HEK293 (cell line): ENCODE data around the gene KRT76.

Source experiments
- CTCF ChIA-PET: fragments of 350-600 bp; formaldehyde crosslinking; extraction: SDS; loops from one replicate; lab custom pipeline; 2021; ENCODE audit warnings: antibody characterized with exemption; lab: Yijun Ruan, JAX
- POLR2A ChIA-PET: fragments of 300-600 bp; formaldehyde crosslinking; extraction: SDS; loops from one replicate; lab custom pipeline; 2020; ENCODE audit warnings: antibody characterized with exemption, inconsistent platforms; lab: Yijun Ruan, JAX
- H3K27ac ChIP-seq: fragments of 200-500 bp; sonication (Bioruptor generic); 2 replicates; pipeline ENCODE4 v1.5.1; 2014; ENCODE audit warnings: low read depth, low read length, control low read depth, inconsistent platforms; ENCODE audit errors: extremely low read depth
- H3K36me3 ChIP-seq, 2 experiments: fragments of 200-500 bp in 1 of 2; sonication (Bioruptor generic) in 1 of 2; 1 replicate in 1 of 2; 2 replicates in 1 of 2; pipeline ENCODE4 v1.5.1; 2014 to 2017; ENCODE audit warnings: inconsistent platforms in 2 of 2, low read length in 2 of 2; ENCODE audit not compliant: control insufficient read depth in 2 of 2, insufficient read depth in 1 of 2
- H3K4me1 ChIP-seq: fragments of 200-500 bp; sonication (Bioruptor generic); 2 replicates; pipeline ENCODE4 v1.5.1; 2014; ENCODE audit warnings: mild to moderate bottlenecking, low read length, inconsistent platforms; ENCODE audit not compliant: control insufficient read depth, insufficient read depth
- H3K4me3 ChIP-seq: 2 replicates; pipeline ENCODE4 v1.5.1; 2011; ENCODE audit warnings: low read depth, mild to moderate bottlenecking, control low read depth, low read length, moderate library complexity
- H3K9me3 ChIP-seq: fragments of 200-500 bp; sonication (Bioruptor generic); 2 replicates; pipeline ENCODE4 v1.5.1; 2014; ENCODE audit warnings: low read depth, low read length, inconsistent platforms; ENCODE audit not compliant: control insufficient read depth, insufficient read depth
- BCL11B ChIP-seq: fragments of 450-650 bp; formaldehyde crosslinking; IDR thresholded peaks from 2 replicates; pipeline ENCODE4 v1.5.1; 2016; ENCODE audit warnings: low read depth, missing biosample characterization, missing genetic modification characterization
- BCL6B ChIP-seq: fragments of 450-650 bp; formaldehyde crosslinking; IDR thresholded peaks from 2 replicates; pipeline ENCODE4 v1.5.1; 2017; ENCODE audit warnings: missing biosample characterization, missing genetic modification characterization
- HOXA7 ChIP-seq: sonication (generic); formaldehyde crosslinking; IDR thresholded peaks from 2 replicates; pipeline ENCODE4 v1.8.1; 2022; ENCODE audit warnings: missing genetic modification reagents, borderline replicate concordance
- PRDM2 ChIP-seq: fragments of 450-650 bp; formaldehyde crosslinking; IDR thresholded peaks from 2 replicates; pipeline ENCODE4 v1.5.1; 2016; ENCODE audit warnings: missing biosample characterization, missing genetic modification characterization, borderline replicate concordance
- SP2 ChIP-seq: fragments of 450-650 bp; formaldehyde crosslinking; IDR thresholded peaks from 2 replicates; pipeline ENCODE4 v1.5.1; 2016; ENCODE audit warnings: missing biosample characterization, missing genetic modification characterization
- ZBTB1 ChIP-seq: fragments of 450-650 bp; formaldehyde crosslinking; IDR thresholded peaks from 2 replicates; pipeline ENCODE4 v1.5.1; 2016; ENCODE audit warnings: missing biosample characterization, missing genetic modification characterization
- ZBTB11 ChIP-seq: fragments of 450-650 bp; formaldehyde crosslinking; conservative IDR thresholded peaks from 2 replicates; pipeline ENCODE4 v1.5.1; 2016; ENCODE audit warnings: low read depth, missing biosample characterization, missing genetic modification characterization
- ZBTB7A ChIP-seq: fragments of 450-650 bp; formaldehyde crosslinking; IDR thresholded peaks from 2 replicates; pipeline ENCODE4 v1.5.1; 2016; ENCODE audit warnings: low read depth, missing biosample characterization, missing genetic modification characterization
- ZNF114 ChIP-seq: fragments of 450-650 bp; formaldehyde crosslinking; IDR thresholded peaks from 2 replicates; pipeline ENCODE4 v1.5.0; 2017; ENCODE audit warnings: missing biosample characterization, missing genetic modification characterization
- ZNF140 ChIP-seq: fragments of 450-650 bp; formaldehyde crosslinking; IDR thresholded peaks from 2 replicates; pipeline ENCODE4 v1.5.1; 2016; ENCODE audit warnings: missing biosample characterization, missing genetic modification characterization
- ZNF16 ChIP-seq: fragments of 450-650 bp; formaldehyde crosslinking; IDR thresholded peaks from 2 replicates; pipeline ENCODE4 v1.5.1; 2016; ENCODE audit warnings: low read depth, missing biosample characterization, missing genetic modification characterization
- ZNF248 ChIP-seq: fragments of 450-650 bp; formaldehyde crosslinking; IDR thresholded peaks from 2 replicates; pipeline ENCODE4 v1.5.1; 2017; ENCODE audit warnings: missing biosample characterization, missing genetic modification characterization
- ZNF426 ChIP-seq: fragments of 450-650 bp; formaldehyde crosslinking; IDR thresholded peaks from 2 replicates; pipeline ENCODE4 v1.5.1; 2017; ENCODE audit warnings: missing biosample characterization, missing genetic modification characterization, mild to moderate bottlenecking, inconsistent platforms, moderate library complexity
- ZNF473 ChIP-seq: fragments of 450-650 bp; formaldehyde crosslinking; IDR thresholded peaks from 2 replicates; pipeline ENCODE4 v1.5.1; 2017; ENCODE audit warnings: missing biosample characterization, missing genetic modification characterization
- ZNF623 ChIP-seq: fragments of 450-650 bp; formaldehyde crosslinking; IDR thresholded peaks from 2 replicates; pipeline ENCODE4 v1.5.1; 2016; ENCODE audit warnings: missing biosample characterization, missing genetic modification characterization
- ZNF704 ChIP-seq: fragments of 450-650 bp; formaldehyde crosslinking; IDR thresholded peaks from 2 replicates; pipeline ENCODE4 v1.5.1; 2016; ENCODE audit warnings: missing biosample characterization, missing genetic modification characterization
- ZNF791 ChIP-seq: fragments of 450-650 bp; formaldehyde crosslinking; IDR thresholded peaks from 2 replicates; pipeline ENCODE4 v1.5.1; 2016; ENCODE audit warnings: missing biosample characterization, missing genetic modification characterization

The KRT76 gene

GRCh38 chr12:52818388-52818787 lies 41.2 kb upstream of the KRT76 start:
- H3K36me3 ChIP-seq, result no peaks in the 10 kb centered on the region
- no peak overlapping the region for H3K4me3 ChIP-seq
- H3K4me1 ChIP-seq, result no peaks in the 10 kb centered on the region
- no peak overlapping the region for H3K27ac ChIP-seq
- TF ChIP-seq ZNF704 (tag by site-specific recombination) (no peak), SP2 (no peak), HOXA7 (CRISPR knock-in tag) (no peak), ZBTB1 (tag by site-specific recombination) (no peak), ZNF791 (no peak), ZNF114 (tag by site-specific recombination) (no peak), ZNF140 (no peak), ZNF426 (tag by site-specific recombination) (no peak), ZNF16 (no peak), ZBTB11 (no peak), ZBTB7A (no peak), PRDM2 (tag by site-specific recombination) (no peak), ZNF473 (tag by site-specific recombination) (no peak), ZNF623 (tag by site-specific recombination) (no peak), ZNF248 (no peak), BCL6B (tag by site-specific recombination) (no peak), BCL11B (tag by site-specific recombination) (no peak)
- ChIA-PET CTCF (no interaction called here), POLR2A (no interaction called here)
- H3K9me3 ChIP-seq, result no peaks in the 10 kb centered on the region
